SK-N-SH treated with all-trans-retinoic acid at 6 μM for 48 hours (cell line): ENCODE results near the gene FOXL3.

Experiments used
- ATAC-seq: fragments of 200-7000 bp; cut with Tn5 transposase; 3 replicates; pipeline ENCODE4 v1.9.1; 2020; ENCODE audit warnings: mild to moderate bottlenecking, moderate library complexity
- ARNTL ChIP-seq: fragments of 450-650 bp; formaldehyde crosslinking; IDR thresholded peaks from 2 replicates; pipeline ENCODE4 v1.5.0; 2020; ENCODE audit warnings: low read depth, mild to moderate bottlenecking, moderate library complexity, borderline replicate concordance
- BACH2 ChIP-seq: fragments of 250-450 bp; sonication (Bioruptor Pico); IDR thresholded peaks from 2 replicates; pipeline ENCODE4 v1.9.0; 2021; ENCODE audit warnings: mild to moderate bottlenecking, borderline replicate concordance
- CSDC2 ChIP-seq: fragments of 250-450 bp; sonication (Bioruptor Pico); IDR thresholded peaks from 2 replicates; pipeline ENCODE4 v1.5.0; 2020; ENCODE audit warnings: mild to moderate bottlenecking, moderate library complexity
- ESRRG ChIP-seq: fragments of 250-450 bp; sonication (Bioruptor Pico); IDR thresholded peaks from 2 replicates; pipeline ENCODE4 v1.6.1; 2021; ENCODE audit warnings: mild to moderate bottlenecking
- GLIS3 ChIP-seq: fragments of 250-450 bp; sonication (Bioruptor Pico); IDR thresholded peaks from 2 replicates; pipeline ENCODE4 v1.5.0; 2020; ENCODE audit warnings: mild to moderate bottlenecking, moderate library complexity
- ISL1 ChIP-seq: fragments of 250-450 bp; sonication (Bioruptor Pico); IDR thresholded peaks from 2 replicates; pipeline ENCODE4 v2.1.2; 2022; ENCODE audit warnings: mild to moderate bottlenecking, moderate library complexity
- OSR1 ChIP-seq: fragments of 250-450 bp; sonication (Bioruptor Pico); IDR thresholded peaks from 2 replicates; pipeline ENCODE4 v1.8.0; 2022; ENCODE audit warnings: moderate library complexity, mild to moderate bottlenecking, inconsistent platforms
- PPARA ChIP-seq: fragments of 250-450 bp; sonication (Bioruptor Pico); IDR thresholded peaks from 2 replicates; pipeline ENCODE4 v1.5.0; 2020; ENCODE audit warnings: mild to moderate bottlenecking, borderline replicate concordance
- RARB ChIP-seq: fragments of 250-450 bp; sonication (Bioruptor Pico); IDR thresholded peaks from 2 replicates; pipeline ENCODE4 v1.8.0; 2021; ENCODE audit warnings: mild to moderate bottlenecking, moderate library complexity
- SNAI2 ChIP-seq: fragments of 250-450 bp; sonication (Bioruptor Pico); IDR thresholded peaks from 2 replicates; pipeline ENCODE4 v1.5.0; 2020; ENCODE audit warnings: mild to moderate bottlenecking, moderate library complexity
- TCF4 ChIP-seq: fragments of 250-450 bp; sonication (Bioruptor Pico); IDR thresholded peaks from 2 replicates; pipeline ENCODE4 v1.8.0; 2021; ENCODE audit warnings: mild to moderate bottlenecking, moderate library complexity, borderline replicate concordance
- TOX ChIP-seq: fragments of 250-450 bp; sonication (Bioruptor Pico); IDR thresholded peaks from 2 replicates; pipeline ENCODE4 v1.8.0; 2021; ENCODE audit warnings: mild to moderate bottlenecking, moderate library complexity, borderline replicate concordance
- ZC3H10 ChIP-seq: fragments of 250-450 bp; sonication (Bioruptor Pico); IDR thresholded peaks from 2 replicates; pipeline ENCODE4 v1.5.1; 2021; ENCODE audit warnings: mild to moderate bottlenecking, moderate library complexity
- ZFP3 ChIP-seq: fragments of 250-450 bp; sonication (Bioruptor Pico); IDR thresholded peaks from 2 replicates; pipeline ENCODE4 v1.5.0; 2020; ENCODE audit warnings: mild to moderate bottlenecking, moderate library complexity
- ZFP30 ChIP-seq: fragments of 450-650 bp; formaldehyde crosslinking; IDR thresholded peaks from 2 replicates; pipeline ENCODE4 v1.5.0; 2022; ENCODE audit warnings: mild to moderate bottlenecking, moderate library complexity
- ZNF565 ChIP-seq: fragments of 450-650 bp; formaldehyde crosslinking; conservative IDR thresholded peaks from 2 replicates; pipeline ENCODE4 v1.5.0; 2020; ENCODE audit warnings: low read depth, mild to moderate bottlenecking, moderate library complexity
- ZNF70 ChIP-seq: fragments of 450-650 bp; formaldehyde crosslinking; IDR thresholded peaks from 2 replicates; pipeline ENCODE4 v1.5.0; 2020; ENCODE audit warnings: mild to moderate bottlenecking, moderate library complexity
- ZNF8 ChIP-seq: fragments of 450-650 bp; formaldehyde crosslinking; IDR thresholded peaks from 2 replicates; pipeline ENCODE4 v1.5.0; 2020; ENCODE audit warnings: mild to moderate bottlenecking, moderate library complexity
- TF ChIP-seq, protein P1 (sequence below): fragments of 250-450 bp; sonication (Bioruptor Pico); IDR thresholded peaks from 2 replicates; pipeline ENCODE4 v1.8.0; 2020; ENCODE audit warnings: mild to moderate bottlenecking, moderate library complexity, borderline replicate concordance
- TF ChIP-seq, protein P2 (sequence below): fragments of 250-450 bp; sonication (Bioruptor Pico); IDR thresholded peaks from 2 replicates; pipeline ENCODE4 v1.5.0; 2020; ENCODE audit warnings: mild to moderate bottlenecking, moderate library complexity
- TF ChIP-seq, protein P3 (sequence below): fragments of 250-450 bp; sonication (Bioruptor Pico); IDR thresholded peaks from 2 replicates; pipeline ENCODE4 v1.5.1; 2021; ENCODE audit warnings: mild to moderate bottlenecking, moderate library complexity
- TF ChIP-seq, protein P4 (sequence below): fragments of 250-450 bp; sonication (Bioruptor Pico); IDR thresholded peaks from 2 replicates; pipeline ENCODE4 v1.8.0; 2021; ENCODE audit warnings: low read depth, mild to moderate bottlenecking, moderate library complexity, borderline replicate concordance
- TF ChIP-seq, protein P5 (sequence below): fragments of 250-450 bp; sonication (Bioruptor Pico); IDR thresholded peaks from 2 replicates; pipeline ENCODE4 v1.5.1; 2020; ENCODE audit warnings: low read depth, mild to moderate bottlenecking, moderate library complexity

FOXL3 gene

DNA sequence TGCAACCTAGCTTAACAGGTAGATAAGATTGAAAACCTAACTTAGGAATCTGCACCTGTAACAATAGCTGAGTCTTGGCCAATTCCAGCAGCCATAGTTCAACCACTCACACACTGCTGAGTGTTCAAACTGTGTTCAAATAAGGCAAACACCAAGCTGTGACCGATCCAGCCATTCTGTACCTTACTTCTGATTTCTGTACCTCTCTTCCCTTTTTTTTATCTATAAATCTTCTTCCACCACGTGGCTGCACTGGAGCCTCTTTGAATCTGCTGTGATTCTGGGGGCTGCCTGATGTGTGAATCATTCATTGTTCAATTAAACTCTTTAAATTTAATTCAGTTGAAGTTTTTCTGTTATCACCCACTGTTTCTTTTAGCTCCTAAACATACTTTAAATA is 15.7 kb upstream of the FOXL3 start (continued):
- TF ChIP-seq OSR1 (no peak), ZNF8 (CRISPR knock-in tag) (no peak), ISL1 (no peak), ZFP30 (CRISPR knock-in tag) (no peak), SNAI2 (no peak), CSDC2 (CRISPR knock-in tag) (no peak), TCF4 (CRISPR knock-in tag) (no peak), ESRRG (CRISPR knock-in tag) (no peak)

DNA sequence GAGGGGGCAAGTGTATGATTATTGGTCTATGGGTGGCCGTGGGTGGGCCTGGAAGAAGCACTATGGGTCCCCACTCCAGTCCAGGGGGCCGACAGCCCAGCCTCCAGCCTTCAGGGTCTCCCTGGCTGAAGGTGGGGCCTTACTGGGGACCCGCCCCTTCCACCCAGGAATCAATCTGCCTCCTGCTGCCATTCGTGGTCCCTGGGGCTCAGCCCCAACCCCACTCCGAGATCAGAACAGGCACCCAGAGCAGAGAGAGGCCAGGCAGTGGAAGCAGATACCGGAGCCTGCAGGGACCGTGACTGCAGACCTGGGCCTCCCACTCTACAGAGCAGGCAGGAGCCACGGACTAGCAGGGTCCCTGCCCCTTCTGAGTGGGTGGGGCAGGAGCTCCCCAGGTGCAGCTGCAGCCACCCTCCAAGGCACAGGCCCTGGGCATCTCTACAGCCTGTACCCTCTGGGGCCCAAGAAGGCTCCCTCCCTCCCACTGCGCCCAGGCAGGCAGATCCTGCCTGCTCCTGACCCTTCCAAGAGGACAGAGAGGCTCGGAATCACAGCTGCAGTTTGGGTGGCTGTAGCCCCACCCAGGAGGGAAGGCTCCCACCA is 13.6 kb upstream of the FOXL3 start:
- no peak for ATAC-seq
- no peak for TF ChIP-seq ZNF8 (CRISPR knock-in tag)
- TF ChIP-seq, protein P1, sequence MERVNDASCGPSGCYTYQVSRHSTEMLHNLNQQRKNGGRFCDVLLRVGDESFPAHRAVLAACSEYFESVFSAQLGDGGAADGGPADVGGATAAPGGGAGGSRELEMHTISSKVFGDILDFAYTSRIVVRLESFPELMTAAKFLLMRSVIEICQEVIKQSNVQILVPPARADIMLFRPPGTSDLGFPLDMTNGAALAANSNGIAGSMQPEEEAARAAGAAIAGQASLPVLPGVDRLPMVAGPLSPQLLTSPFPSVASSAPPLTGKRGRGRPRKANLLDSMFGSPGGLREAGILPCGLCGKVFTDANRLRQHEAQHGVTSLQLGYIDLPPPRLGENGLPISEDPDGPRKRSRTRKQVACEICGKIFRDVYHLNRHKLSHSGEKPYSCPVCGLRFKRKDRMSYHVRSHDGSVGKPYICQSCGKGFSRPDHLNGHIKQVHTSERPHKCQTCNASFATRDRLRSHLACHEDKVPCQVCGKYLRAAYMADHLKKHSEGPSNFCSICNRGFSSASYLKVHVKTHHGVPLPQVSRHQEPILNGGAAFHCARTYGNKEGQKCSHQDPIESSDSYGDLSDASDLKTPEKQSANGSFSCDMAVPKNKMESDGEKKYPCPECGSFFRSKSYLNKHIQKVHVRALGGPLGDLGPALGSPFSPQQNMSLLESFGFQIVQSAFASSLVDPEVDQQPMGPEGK (CRISPR knock-in tag), result no peak

DNA sequence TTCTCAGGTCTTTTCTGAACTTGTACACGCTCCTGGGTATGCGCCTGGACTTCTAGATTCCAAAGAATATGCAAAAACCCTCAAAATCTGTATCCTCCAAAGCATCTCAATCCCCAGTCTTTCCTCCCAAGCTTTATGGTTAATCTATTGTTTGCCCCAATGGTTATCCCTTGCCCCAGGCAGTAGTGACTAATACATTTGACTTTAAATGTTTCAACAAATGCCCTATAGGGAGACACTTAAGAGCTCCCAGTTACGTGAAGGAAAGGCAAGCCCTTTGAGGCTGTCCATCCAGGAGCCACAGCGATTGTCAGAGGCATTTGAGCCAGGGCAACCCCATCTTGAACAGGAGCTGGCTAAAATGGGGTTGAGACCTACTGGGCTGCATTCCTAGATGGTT is 12.7 kb upstream of the FOXL3 start:
- no peak for ATAC-seq
- no peak for TF ChIP-seq ZFP3 (CRISPR knock-in tag)

DNA sequence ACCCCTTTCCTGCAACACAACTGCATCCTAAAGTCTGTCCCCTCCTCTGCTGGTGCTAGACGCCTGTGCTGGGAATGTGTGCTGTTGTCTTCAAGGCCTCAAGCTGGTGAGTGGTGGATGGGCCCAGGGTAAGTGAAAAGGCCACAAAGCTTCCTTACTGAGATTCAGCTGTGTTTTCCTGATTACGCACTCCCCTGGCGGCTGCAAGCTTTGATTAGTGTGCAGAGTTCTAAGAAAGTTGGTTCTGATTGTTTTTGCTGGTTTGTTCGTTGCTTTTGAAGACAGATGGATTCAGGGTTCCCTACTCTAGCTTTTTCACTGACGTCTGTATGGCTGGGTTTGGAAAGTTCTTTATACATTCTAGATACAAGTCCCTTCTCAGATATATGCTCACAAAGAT is 11.9 kb upstream of the FOXL3 start:
- TF ChIP-seq ISL1 (no peak), TOX (no peak), RARB (CRISPR knock-in tag) (no peak), OSR1 (no peak), ZNF70 (CRISPR knock-in tag) (no peak), ZNF8 (CRISPR knock-in tag) (no peak), ZNF565 (CRISPR knock-in tag) (no peak), ZC3H10 (CRISPR knock-in tag) (no peak), SNAI2 (no peak), GLIS3 (CRISPR knock-in tag) (no peak), CSDC2 (CRISPR knock-in tag) (no peak), ARNTL (CRISPR knock-in tag) (no peak), ESRRG (CRISPR knock-in tag) (no peak)
- TF ChIP-seq, protein P2, sequence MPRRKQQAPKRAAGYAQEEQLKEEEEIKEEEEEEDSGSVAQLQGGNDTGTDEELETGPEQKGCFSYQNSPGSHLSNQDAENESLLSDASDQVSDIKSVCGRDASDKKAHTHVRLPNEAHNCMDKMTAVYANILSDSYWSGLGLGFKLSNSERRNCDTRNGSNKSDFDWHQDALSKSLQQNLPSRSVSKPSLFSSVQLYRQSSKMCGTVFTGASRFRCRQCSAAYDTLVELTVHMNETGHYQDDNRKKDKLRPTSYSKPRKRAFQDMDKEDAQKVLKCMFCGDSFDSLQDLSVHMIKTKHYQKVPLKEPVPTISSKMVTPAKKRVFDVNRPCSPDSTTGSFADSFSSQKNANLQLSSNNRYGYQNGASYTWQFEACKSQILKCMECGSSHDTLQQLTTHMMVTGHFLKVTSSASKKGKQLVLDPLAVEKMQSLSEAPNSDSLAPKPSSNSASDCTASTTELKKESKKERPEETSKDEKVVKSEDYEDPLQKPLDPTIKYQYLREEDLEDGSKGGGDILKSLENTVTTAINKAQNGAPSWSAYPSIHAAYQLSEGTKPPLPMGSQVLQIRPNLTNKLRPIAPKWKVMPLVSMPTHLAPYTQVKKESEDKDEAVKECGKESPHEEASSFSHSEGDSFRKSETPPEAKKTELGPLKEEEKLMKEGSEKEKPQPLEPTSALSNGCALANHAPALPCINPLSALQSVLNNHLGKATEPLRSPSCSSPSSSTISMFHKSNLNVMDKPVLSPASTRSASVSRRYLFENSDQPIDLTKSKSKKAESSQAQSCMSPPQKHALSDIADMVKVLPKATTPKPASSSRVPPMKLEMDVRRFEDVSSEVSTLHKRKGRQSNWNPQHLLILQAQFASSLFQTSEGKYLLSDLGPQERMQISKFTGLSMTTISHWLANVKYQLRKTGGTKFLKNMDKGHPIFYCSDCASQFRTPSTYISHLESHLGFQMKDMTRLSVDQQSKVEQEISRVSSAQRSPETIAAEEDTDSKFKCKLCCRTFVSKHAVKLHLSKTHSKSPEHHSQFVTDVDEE (CRISPR knock-in tag), result no peak
- ATAC-seq, result no peak

DNA sequence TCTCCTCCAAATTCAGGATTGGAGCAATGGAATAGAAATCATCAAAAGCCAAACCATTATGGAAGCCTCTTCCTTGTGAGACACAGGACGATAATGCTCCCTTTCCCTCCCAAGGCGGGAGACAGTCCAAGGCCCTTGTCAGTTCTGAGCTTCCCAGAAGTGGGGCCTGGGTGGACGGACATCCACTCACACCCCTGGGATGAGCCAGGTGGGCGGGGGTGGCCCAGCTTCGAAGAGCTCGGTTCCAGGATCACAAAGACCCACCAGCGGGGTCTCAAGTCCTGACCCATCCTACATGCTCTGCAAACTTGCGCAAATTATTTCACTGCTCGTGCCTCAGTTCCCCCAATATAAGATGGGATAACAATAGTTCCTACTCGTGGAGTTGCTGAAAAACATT is 10.1 kb upstream of the FOXL3 start:
- no peak for ATAC-seq
- no peak for TF ChIP-seq OSR1
- no peak for TF ChIP-seq SNAI2
- no peak for TF ChIP-seq RARB (CRISPR knock-in tag)
- TF ChIP-seq ESRRG (CRISPR knock-in tag), result no peak
- no peak for TF ChIP-seq BACH2 (CRISPR knock-in tag)
- TF ChIP-seq ZNF8 (CRISPR knock-in tag), result no peak
- TF ChIP-seq GLIS3 (CRISPR knock-in tag), result no peak
- TF ChIP-seq TOX, result no peak
- TF ChIP-seq, protein P3, sequence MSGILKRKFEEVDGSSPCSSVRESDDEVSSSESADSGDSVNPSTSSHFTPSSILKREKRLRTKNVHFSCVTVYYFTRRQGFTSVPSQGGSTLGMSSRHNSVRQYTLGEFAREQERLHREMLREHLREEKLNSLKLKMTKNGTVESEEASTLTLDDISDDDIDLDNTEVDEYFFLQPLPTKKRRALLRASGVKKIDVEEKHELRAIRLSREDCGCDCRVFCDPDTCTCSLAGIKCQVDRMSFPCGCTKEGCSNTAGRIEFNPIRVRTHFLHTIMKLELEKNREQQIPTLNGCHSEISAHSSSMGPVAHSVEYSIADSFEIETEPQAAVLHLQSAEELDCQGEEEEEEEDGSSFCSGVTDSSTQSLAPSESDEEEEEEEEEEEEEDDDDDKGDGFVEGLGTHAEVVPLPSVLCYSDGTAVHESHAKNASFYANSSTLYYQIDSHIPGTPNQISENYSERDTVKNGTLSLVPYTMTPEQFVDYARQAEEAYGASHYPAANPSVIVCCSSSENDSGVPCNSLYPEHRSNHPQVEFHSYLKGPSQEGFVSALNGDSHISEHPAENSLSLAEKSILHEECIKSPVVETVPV (CRISPR knock-in tag), result no peak
- TF ChIP-seq PPARA (CRISPR knock-in tag), result no peak
- TF ChIP-seq ZC3H10 (CRISPR knock-in tag), result no peak
- TF ChIP-seq, protein P1 (CRISPR knock-in tag), result no peak
- TF ChIP-seq, protein P4, sequence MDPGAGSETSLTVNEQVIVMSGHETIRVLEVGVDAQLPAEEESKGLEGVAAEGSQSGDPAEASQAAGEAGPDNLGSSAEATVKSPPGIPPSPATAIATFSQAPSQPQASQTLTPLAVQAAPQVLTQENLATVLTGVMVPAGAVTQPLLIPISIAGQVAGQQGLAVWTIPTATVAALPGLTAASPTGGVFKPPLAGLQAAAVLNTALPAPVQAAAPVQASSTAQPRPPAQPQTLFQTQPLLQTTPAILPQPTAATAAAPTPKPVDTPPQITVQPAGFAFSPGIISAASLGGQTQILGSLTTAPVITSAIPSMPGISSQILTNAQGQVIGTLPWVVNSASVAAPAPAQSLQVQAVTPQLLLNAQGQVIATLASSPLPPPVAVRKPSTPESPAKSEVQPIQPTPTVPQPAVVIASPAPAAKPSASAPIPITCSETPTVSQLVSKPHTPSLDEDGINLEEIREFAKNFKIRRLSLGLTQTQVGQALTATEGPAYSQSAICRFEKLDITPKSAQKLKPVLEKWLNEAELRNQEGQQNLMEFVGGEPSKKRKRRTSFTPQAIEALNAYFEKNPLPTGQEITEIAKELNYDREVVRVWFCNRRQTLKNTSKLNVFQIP (CRISPR knock-in tag), result no peak
- TF ChIP-seq CSDC2 (CRISPR knock-in tag), result no peak
- no peak for TF ChIP-seq TCF4 (CRISPR knock-in tag)
- TF ChIP-seq, protein P5, sequence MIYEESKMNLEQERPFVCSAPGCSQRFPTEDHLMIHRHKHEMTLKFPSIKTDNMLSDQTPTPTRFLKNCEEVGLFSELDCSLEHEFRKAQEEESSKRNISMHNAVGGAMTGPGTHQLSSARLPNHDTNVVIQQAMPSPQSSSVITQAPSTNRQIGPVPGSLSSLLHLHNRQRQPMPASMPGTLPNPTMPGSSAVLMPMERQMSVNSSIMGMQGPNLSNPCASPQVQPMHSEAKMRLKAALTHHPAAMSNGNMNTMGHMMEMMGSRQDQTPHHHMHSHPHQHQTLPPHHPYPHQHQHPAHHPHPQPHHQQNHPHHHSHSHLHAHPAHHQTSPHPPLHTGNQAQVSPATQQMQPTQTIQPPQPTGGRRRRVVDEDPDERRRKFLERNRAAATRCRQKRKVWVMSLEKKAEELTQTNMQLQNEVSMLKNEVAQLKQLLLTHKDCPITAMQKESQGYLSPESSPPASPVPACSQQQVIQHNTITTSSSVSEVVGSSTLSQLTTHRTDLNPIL (CRISPR knock-in tag), result no peak
